CD4-positive, alpha-beta T cell (primary cell): ENCODE results near the gene ELMO1. TPM values are rescaled to one million over a fixed set of nuclear protein-coding genes. Genes with fewer than 3 reads are reported as not detected.

Source experiments
- ATAC-seq: fragments of 200-7000 bp; cut with Tn5 transposase; one replicate; pipeline ENCODE4 v1.10.0; 2022; ENCODE audit warnings: mild to moderate bottlenecking; ENCODE audit not compliant: poor library complexity
- CTCF ChIA-PET: fragments of 350-600 bp; sonication (Branson Sonifier 250); formaldehyde crosslinking; loops from one replicate; lab custom pipeline; 2021; ENCODE audit warnings: antibody characterized with exemption, inconsistent platforms; lab: Charles Lee
- POLR2A ChIA-PET: fragments of 350-600 bp; sonication (Branson Sonifier 250); formaldehyde crosslinking; loops from one replicate; lab custom pipeline; 2021; ENCODE audit warnings: antibody characterized with exemption, inconsistent platforms; lab: Charles Lee
- DNase-seq, 14 experiments: peaks; one replicate each; pipeline ENCODE4 v3.0.0-alpha.2; 2013 to 2020; ENCODE audit warnings: mixed read lengths in 2 of 14
- H3K27ac ChIP-seq, 2 donors: one replicate each; pipeline versions ENCODE4 v1.5.1 to v1.7.0; 2013; ENCODE audit warnings: low read length in 2 of 2, low read depth in 1 of 2, mild to moderate bottlenecking in 1 of 2
- H3K27me3 ChIP-seq, 2 experiments: 1 replicate in 1 of 2; 2 replicates in 1 of 2; pipeline versions ENCODE4 v1.6.1 to v1.7.0; 2013; ENCODE audit warnings: low read length in 2 of 2, control low read depth in 1 of 2, mild to moderate bottlenecking in 1 of 2, moderate library complexity in 1 of 2; ENCODE audit not compliant: insufficient read depth in 2 of 2, control insufficient read depth in 1 of 2
- H3K36me3 ChIP-seq: one replicate; pipeline ENCODE4 v1.6.1; 2013; ENCODE audit warnings: low read length, control low read depth; ENCODE audit not compliant: insufficient read depth
- H3K4me1 ChIP-seq: one replicate; pipeline ENCODE4 v1.6.1; 2013; ENCODE audit warnings: low read length, control low read depth; ENCODE audit not compliant: insufficient read depth
- H3K4me3 ChIP-seq: one replicate; pipeline ENCODE4 v1.5.1; 2013; ENCODE audit warnings: mild to moderate bottlenecking, low read length, moderate library complexity
- H3K9me3 ChIP-seq, 2 experiments: 1 replicate in 1 of 2; 2 replicates in 1 of 2; pipeline versions ENCODE4 v1.6.1 to v1.7.0; 2013; ENCODE audit warnings: low read length in 2 of 2, mild to moderate bottlenecking in 2 of 2, control low read depth in 1 of 2, moderate library complexity in 1 of 2; ENCODE audit not compliant: control insufficient read depth in 1 of 2, insufficient read depth in 1 of 2
- H3K27ac Mint-ChIP-seq: one replicate; pipeline ENCODE4 v1.8.0; 2020; ENCODE audit warnings: mixed read lengths
- H3K27me3 Mint-ChIP-seq: one replicate; pipeline ENCODE4 v1.8.0; 2021; ENCODE audit warnings: mixed read lengths
- H3K36me3 Mint-ChIP-seq: one replicate; pipeline ENCODE4 v1.8.0; 2021; ENCODE audit warnings: low read depth, mixed read lengths
- H3K4me1 Mint-ChIP-seq: one replicate; pipeline ENCODE4 v1.8.0; 2021; ENCODE audit warnings: low read depth, mixed read lengths
- H3K4me3 Mint-ChIP-seq: one replicate; pipeline ENCODE4 v1.8.0; 2020; ENCODE audit warnings: mild to moderate bottlenecking, mixed read lengths
- H3K9me3 Mint-ChIP-seq: one replicate; pipeline ENCODE4 v1.8.0; 2020; ENCODE audit warnings: mixed read lengths
- CTCF ChIP-seq: fragments of 200-600 bp; IDR thresholded peaks from one replicate; pipeline ENCODE4 v1.8.0; 2022; ENCODE audit warnings: antibody characterized with exemption, mild to moderate bottlenecking
- intact Hi-C, 2 experiments: fragments of 100-400 bp; cut with DNase I in 1 of 2; cut with micrococcal nuclease in 1 of 2; formaldehyde crosslinking; loops; one replicate each; pipeline versions ENCODE4 v1.15.1 to v1.9.0; 2023 to 2025; cut with DNase I, micrococcal nuclease
- total RNA-seq, 174 experiments: library from RNA in 2 of 174; stranded (reverse) in 2 of 174; gene quantifications; one replicate each; pipeline ENCODE4 v1.2.3 and lab custom pipeline; 2021 to 2026

ELMO1 gene
- total RNA-seq, 2 experiments from 2014 or later, result 117 to 120 TPM

- Histone ChIP-seq H3K4me1 (no peaks in the 10 kb centered on the region), H3K9me3 (no peaks in the 10 kb centered on the region), H3K36me3 (peaks cover 91% of the 10 kb centered on the region), H3K4me3 (no peak overlapping the region), H3K27me3 (no peaks in the 10 kb centered on the region), H3K27ac (no peak overlapping the region)
- Mint-ChIP-seq H3K36me3 (peaks cover 97% of the 10 kb centered on the region), H3K27me3 (no peaks in the 10 kb centered on the region), H3K4me1 (peaks cover 4% of the 10 kb centered on the region), H3K27ac (no peak overlapping the region), H3K4me3 (no peak overlapping the region), H3K9me3 (no peaks in the 10 kb centered on the region)
- DNase-seq (no peak), ATAC-seq (no peak)
- intact Hi-C loops, result loop anchor here (10.0 kb wide), 2 partner anchors 149 to 311 kb away; partner anchors contain the start of gene AOAH (in 1 of the 2)
- POLR2A ChIA-PET, result no interaction called here
- CTCF ChIA-PET, result no interaction called here
- TF ChIP-seq CTCF, result no peak
Measured at GRCh38 chr7:36874041-36874440, 574.6 kb downstream of the ELMO1 start.

GRCh38 chr7:36871863-36872262, 576.8 kb downstream of the ELMO1 start:
- ChIA-PET POLR2A (no interaction called here), CTCF (no interaction called here)
- ATAC-seq, result peak; percentile 46
- peaks cover 97% of the 10 kb centered on the region for H3K36me3 Mint-ChIP-seq
- Histone ChIP-seq H3K27ac (no peak overlapping the region), H3K27me3 (no peaks in the 10 kb centered on the region), H3K4me1 (no peaks in the 10 kb centered on the region), H3K4me3 (no peak overlapping the region), H3K9me3 (no peaks in the 10 kb centered on the region), H3K36me3 (peaks cover 76% of the 10 kb centered on the region)
- peak in 3 of 14 experiments; percentile 25 to 34 (median 29) for DNase-seq
- TF ChIP-seq CTCF, result no peak
- intact Hi-C loops, result loop anchor here (10.0 kb wide), 2 partner anchors 147 to 313 kb away; partner anchors contain the start of gene AOAH (in 1 of the 2)
- H3K27me3 Mint-ChIP-seq, result no peaks in the 10 kb centered on the region
- no peaks in the 10 kb centered on the region for H3K9me3 Mint-ChIP-seq
- H3K4me3 Mint-ChIP-seq, result no peak overlapping the region
- peaks cover 9% of the 10 kb centered on the region for H3K4me1 Mint-ChIP-seq
- H3K27ac Mint-ChIP-seq, result peak overlapping the region; percentile 10

GRCh38 chr7:36871355-36871738, 577.3 kb downstream of the ELMO1 start:
- H3K27me3 ChIP-seq, result no peaks in the 10 kb centered on the region
- Mint-ChIP-seq H3K36me3 (peaks cover 98% of the 10 kb centered on the region), H3K27me3 (no peaks in the 10 kb centered on the region), H3K9me3 (no peaks in the 10 kb centered on the region), H3K4me3 (no peak overlapping the region), H3K27ac (no peak overlapping the region), H3K4me1 (peaks cover 13% of the 10 kb centered on the region)
- no peak overlapping the region for H3K4me3 ChIP-seq
- no peak for DNase-seq
- ChIA-PET POLR2A (no interaction called here), CTCF (no interaction called here)
- no peak for TF ChIP-seq CTCF
- no peak overlapping the region for H3K27ac ChIP-seq
- H3K36me3 ChIP-seq, result peaks cover 75% of the 10 kb centered on the region
- no peak for ATAC-seq
- no peaks in the 10 kb centered on the region for H3K4me1 ChIP-seq
- intact Hi-C loops, result loop anchor here (10.0 kb wide), 2 partner anchors 147 to 313 kb away; partner anchors contain the start of gene AOAH (in 1 of the 2)
- no peaks in the 10 kb centered on the region for H3K9me3 ChIP-seq
